ENCODE data around the gene CNST.
"Not testable (repeated sequence)": the region's sequence is repeated elsewhere in the genome, so short reads cannot be mapped to it uniquely, and the experiment has no call there.

CNST gene

GRCh38 chr1:246566813-246567645, 773 bp downstream of the CNST start:
- peak overlapping the region; percentile 78 for H3K4me3 ChIP-seq (ENCODE audit: low read depth, low read length)
- in situ Hi-C loops (cut with HindIII; ENCODE audit: low sequenced_read_pairs) = no loop called here
- TF ChIP-seq, protein P1, sequence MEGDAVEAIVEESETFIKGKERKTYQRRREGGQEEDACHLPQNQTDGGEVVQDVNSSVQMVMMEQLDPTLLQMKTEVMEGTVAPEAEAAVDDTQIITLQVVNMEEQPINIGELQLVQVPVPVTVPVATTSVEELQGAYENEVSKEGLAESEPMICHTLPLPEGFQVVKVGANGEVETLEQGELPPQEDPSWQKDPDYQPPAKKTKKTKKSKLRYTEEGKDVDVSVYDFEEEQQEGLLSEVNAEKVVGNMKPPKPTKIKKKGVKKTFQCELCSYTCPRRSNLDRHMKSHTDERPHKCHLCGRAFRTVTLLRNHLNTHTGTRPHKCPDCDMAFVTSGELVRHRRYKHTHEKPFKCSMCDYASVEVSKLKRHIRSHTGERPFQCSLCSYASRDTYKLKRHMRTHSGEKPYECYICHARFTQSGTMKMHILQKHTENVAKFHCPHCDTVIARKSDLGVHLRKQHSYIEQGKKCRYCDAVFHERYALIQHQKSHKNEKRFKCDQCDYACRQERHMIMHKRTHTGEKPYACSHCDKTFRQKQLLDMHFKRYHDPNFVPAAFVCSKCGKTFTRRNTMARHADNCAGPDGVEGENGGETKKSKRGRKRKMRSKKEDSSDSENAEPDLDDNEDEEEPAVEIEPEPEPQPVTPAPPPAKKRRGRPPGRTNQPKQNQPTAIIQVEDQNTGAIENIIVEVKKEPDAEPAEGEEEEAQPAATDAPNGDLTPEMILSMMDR (IDR thresholded peaks at IDR 0.05; ENCODE audit: low read depth, low read length) = no peak
- peak; percentile 75 for DNase-seq (ENCODE audit: low read depth, low spot score)

DNA sequence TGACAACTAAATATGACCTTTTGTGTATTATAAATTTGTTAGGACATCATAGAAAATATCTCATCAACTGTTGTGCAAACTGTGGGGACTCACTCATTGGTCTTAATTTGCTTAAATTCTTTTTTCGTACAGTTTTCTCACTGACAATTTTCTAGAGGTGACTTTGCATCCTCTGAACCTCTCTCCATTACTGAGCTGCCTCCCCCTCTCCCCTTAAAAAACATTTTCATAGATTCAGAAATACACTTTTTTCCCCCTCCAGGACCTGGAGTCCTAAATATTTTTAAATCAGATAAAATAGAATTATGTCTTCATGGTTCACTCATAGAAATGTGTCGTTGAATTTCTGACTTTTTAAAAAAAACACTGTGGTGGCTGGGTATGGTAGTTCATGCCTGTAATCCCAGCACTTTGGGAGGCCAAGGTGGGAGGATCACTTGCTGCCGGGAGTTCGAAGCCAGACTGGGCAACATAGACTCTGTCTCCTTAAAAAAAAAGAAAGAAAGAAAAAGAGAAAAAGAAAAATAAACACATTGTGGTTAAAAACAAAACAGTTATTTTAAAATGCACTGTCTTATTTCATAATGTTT, 1.5 kb downstream of the CNST start:
- no peak for DNase-seq (ENCODE audit: low read depth, low spot score)
- H3K4me3 ChIP-seq (ENCODE audit: low read depth, low read length) = peak overlapping the region; percentile 78
- TF ChIP-seq, protein P1 (IDR thresholded peaks at IDR 0.05; ENCODE audit: low read depth, low read length) = no peak
- in situ Hi-C loops (cut with HindIII; ENCODE audit: low sequenced_read_pairs) = no loop called here

- H3K4me3 ChIP-seq (ENCODE audit: low read depth, low read length) = no peak overlapping the region
- no peak for DNase-seq (ENCODE audit: low read depth, low spot score)
- TF ChIP-seq, protein P1 (IDR thresholded peaks at IDR 0.05; ENCODE audit: low read depth, low read length) = no peak
- in situ Hi-C loops (cut with HindIII; ENCODE audit: low sequenced_read_pairs) = no loop called here
Measured at GRCh38 chr1:246569248-246570238, 3.3 kb downstream of the CNST start.

DNA sequence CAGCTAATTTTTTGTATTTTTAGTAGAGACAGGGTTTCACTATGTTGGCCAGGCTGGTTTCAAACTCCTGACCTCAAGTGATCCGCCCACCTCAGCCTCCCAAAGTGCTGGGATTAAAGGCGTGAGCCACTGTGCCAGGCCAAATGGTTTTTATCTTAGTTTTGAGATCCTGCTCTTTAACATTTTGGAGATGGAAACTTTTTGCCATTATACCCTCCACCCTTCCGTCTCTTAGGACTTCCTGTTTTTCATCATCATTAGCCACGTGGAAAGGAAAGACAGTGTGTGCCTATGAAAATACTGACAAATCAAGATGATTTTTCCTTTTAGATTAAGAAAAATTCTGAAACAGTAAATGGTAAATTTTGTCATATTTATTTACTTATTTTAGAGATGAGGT, 5.1 kb downstream of the CNST start:
- DNase-seq (ENCODE audit: low read depth, low spot score); H3K4me3 ChIP-seq (ENCODE audit: low read depth, low read length); in situ Hi-C loops (cut with HindIII; ENCODE audit: low sequenced_read_pairs): not testable (repeated sequence)

DNA sequence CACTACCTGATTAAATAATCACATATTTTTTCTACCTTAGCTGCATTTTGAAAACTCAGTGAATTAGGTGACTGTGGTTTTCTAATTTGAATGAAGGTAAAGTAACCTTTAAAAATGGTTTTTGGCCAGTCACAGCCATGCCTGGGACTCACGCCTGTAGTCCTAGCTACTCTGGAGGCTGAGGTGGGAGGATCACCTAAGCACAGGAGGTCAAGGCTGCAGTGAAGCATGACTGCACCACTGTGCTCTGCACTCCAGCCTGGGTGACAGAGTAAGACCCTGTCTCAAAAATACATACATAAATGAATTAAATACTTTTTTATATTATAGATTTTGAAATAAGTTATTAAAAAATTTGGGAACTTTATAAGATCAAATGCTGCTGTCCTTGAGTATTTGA, 5.7 kb downstream of the CNST start:
- in situ Hi-C loops (cut with HindIII; ENCODE audit: low sequenced_read_pairs) = no loop called here
- TF ChIP-seq, protein P1 (IDR thresholded peaks at IDR 0.05; ENCODE audit: low read depth, low read length) = no peak
- no peak overlapping the region for H3K4me3 ChIP-seq (ENCODE audit: low read depth, low read length)
- DNase-seq (ENCODE audit: low read depth, low spot score) = no peak

- DNase-seq (ENCODE audit: low read depth, low spot score) = no peak
- H3K4me3 ChIP-seq (ENCODE audit: low read depth, low read length) = no peak overlapping the region
- in situ Hi-C loops (cut with HindIII; ENCODE audit: low sequenced_read_pairs) = no loop called here
- TF ChIP-seq, protein P1 (IDR thresholded peaks at IDR 0.05; ENCODE audit: low read depth, low read length) = no peak
Measured at GRCh38 chr1:246572785-246573184, 6.5 kb downstream of the CNST start.

All from astrocyte of the spinal cord (primary cell).